Measurements from ENCODE around the gene TRAPPC1. TPM values are rescaled to one million over a fixed set of nuclear protein-coding genes. Genes with fewer than 3 reads are reported as not detected.
A peak's percentile ranks its signal among the peaks of the same experiment; 100 is the strongest.

The TRAPPC1 gene
- total and polyA plus RNA-seq, 2 of the 8 experiments (the other 6 are each of a cell fraction or from before 2014, with no cell fraction given) = 114 to 170 TPM

GRCh38 chr17:7883781-7884386, 47.9 kb downstream of the TRAPPC1 start:
- H4K5ac ChIP-seq (ENCODE audit: insufficient read length, low read depth, low read length) = no peak overlapping the region
- H3K36me3 ChIP-seq (ENCODE audit: control insufficient read depth in 2 of 4, insufficient read depth in 4 of 4, low read length in 3 of 4) = peaks cover 3 to 10% (median 5%) of the 10 kb centered on the region in 4 experiments; a peak in 5 of 8 replicates
- H3K27me3 ChIP-seq (replicated peaks in 1 of 4; ENCODE audit: control insufficient read depth in 3 of 4, extremely low read depth in 1 of 4, insufficient read depth in 3 of 4, low read length in 3 of 4) = peaks cover 0 to 10% (median 3%) of the 10 kb centered on the region in 4 experiments; a peak in 3 of 7 replicates
- H3K4me3 ChIP-seq (ENCODE audit: extremely low read depth in 1 of 4, insufficient read depth in 2 of 4, low read depth in 3 of 4, low read length in 4 of 4) = peak overlapping the region in 1 of 4 experiments; percentile 46; a peak in 2 of 8 replicates
- H3K9ac ChIP-seq (replicated peaks in 1 of 4; ENCODE audit: extremely low read depth in 1 of 4, low read depth in 3 of 4, low read length in 3 of 4) = no peak overlapping the region
- no peak overlapping the region for H3K4ac ChIP-seq (replicated peaks; ENCODE audit: insufficient read length, low read depth, low read length)
- no peak overlapping the region for H2BK120ac ChIP-seq (replicated peaks; ENCODE audit: low read depth, low read length)
- TF ChIP-seq CBX5 (IDR thresholded peaks at IDR 0.05; ENCODE audit: low read depth, low read length) = no peak
- no peak for TF ChIP-seq RNF2 (IDR thresholded peaks at IDR 0.05; ENCODE audit: borderline replicate concordance, low read depth, low read length, missing control alignments, poor library complexity, severe bottlenecking)
- no peak for TF ChIP-seq KDM4A (IDR thresholded peaks at IDR 0.05; ENCODE audit: low read depth, low read length, severe bottlenecking)
- no peak for TF ChIP-seq TBP (IDR thresholded peaks at IDR 0.05; ENCODE audit: low read depth, low read length)
- 27% methylated on average over 2 of the region's 3 CpGs; no CpG with 5 or more reads in 1 of the 2 experiments for WGBS, 2 experiments (ENCODE audit: extremely low coverage in 1 of 2, insufficient coverage in 1 of 2, insufficient read length in 1 of 2, insufficient replicate concordance in 2 of 2, low coverage in 1 of 2, low lambda C conversion rate in 2 of 2, missing lambda C conversion rate in 1 of 2)
- no peaks in the 10 kb centered on the region for H4K20me1 ChIP-seq (replicated peaks in 1 of 2; ENCODE audit: control insufficient read depth in 1 of 2, insufficient read depth in 2 of 2, low read length in 2 of 2)
- no peak overlapping the region for H3K56ac ChIP-seq (replicated peaks; ENCODE audit: insufficient read length, low read depth, low read length)
- H3K9me3 ChIP-seq (ENCODE audit: insufficient read depth in 2 of 2, low read depth in 1 of 2, low read length in 1 of 2) = no peaks in the 10 kb centered on the region
- no peak overlapping the region for H3K14ac ChIP-seq (ENCODE audit: insufficient read length)
- no peak overlapping the region for H2AFZ ChIP-seq (ENCODE audit: low read length)
- H2BK5ac ChIP-seq (ENCODE audit: low read depth, low read length) = no peak overlapping the region
- no peak overlapping the region for H3K27ac ChIP-seq (ENCODE audit: low read depth, low read length)
- no peaks in the 10 kb centered on the region for H3K79me1 ChIP-seq (ENCODE audit: low read depth, low read length)
- no peak overlapping the region for H3K18ac ChIP-seq (ENCODE audit: extremely low read depth, low read length)
- H4K8ac ChIP-seq (ENCODE audit: extremely low read depth, insufficient read depth, low read length) = no peak overlapping the region
- H2BK20ac ChIP-seq (ENCODE audit: low read length) = no peak overlapping the region
- no peak overlapping the region for H4K91ac ChIP-seq (replicated peaks; ENCODE audit: insufficient read length, low read length)
- peaks cover 24% of the 10 kb centered on the region for H3K23me2 ChIP-seq (ENCODE audit: low read depth, low read length)
- H3K4me1 ChIP-seq (replicated peaks in 1 of 4; ENCODE audit: control insufficient read depth in 3 of 4, insufficient read depth in 4 of 4, low read length in 3 of 4) = peaks cover 1 to 22% (median 14%) of the 10 kb centered on the region in 4 experiments
- no peak overlapping the region for H2BK15ac ChIP-seq (ENCODE audit: low read length)
- H3K23ac ChIP-seq (ENCODE audit: insufficient read length) = no peak overlapping the region
- CTCF ChIA-PET (ENCODE audit: partially characterized antibody) = interaction anchor here (0.6 to 1.3 kb wide), 2 partner anchors 22 to 174 kb away, joined by 3 read pairs; no protein-coding TSS in a partner anchor
- no peaks in the 10 kb centered on the region for H3K79me2 ChIP-seq (ENCODE audit: control insufficient read depth in 1 of 2, insufficient read depth in 2 of 2, low read length in 2 of 2)
- POLR2A ChIA-PET (ENCODE audit: partially characterized antibody) = interaction anchor here (1.1 to 1.3 kb wide), 2 partner anchors 10 to 198 kb away, joined by 4 to 5 read pairs; no protein-coding TSS in a partner anchor
- H3K4me2 ChIP-seq (ENCODE audit: insufficient read depth in 1 of 2, low read depth in 2 of 2, low read length in 2 of 2) = peak overlapping the region; percentile 40 to 82; a peak in 2 of 4 replicates
- FAIRE-seq (no peak), DNase-seq (ENCODE audit: low read depth in 1 of 2, low spot score in 2 of 2) (no peak)
- H2BK12ac ChIP-seq (ENCODE audit: low read depth, low read length) = no peak overlapping the region
- no peak overlapping the region for H2AK5ac ChIP-seq (ENCODE audit: low read depth, low read length)
